Activated T-cell treated with anti-CD3 and anti-CD28 coated beads for 1 hour (primary cell): Measurements from ENCODE around the gene SH3RF1.

Source experiments
- DNase-seq: peaks from one replicate; pipeline ENCODE4 v3.0.0-alpha.2; 2020; ENCODE audit warnings: low read depth

Gene SH3RF1

DNA sequence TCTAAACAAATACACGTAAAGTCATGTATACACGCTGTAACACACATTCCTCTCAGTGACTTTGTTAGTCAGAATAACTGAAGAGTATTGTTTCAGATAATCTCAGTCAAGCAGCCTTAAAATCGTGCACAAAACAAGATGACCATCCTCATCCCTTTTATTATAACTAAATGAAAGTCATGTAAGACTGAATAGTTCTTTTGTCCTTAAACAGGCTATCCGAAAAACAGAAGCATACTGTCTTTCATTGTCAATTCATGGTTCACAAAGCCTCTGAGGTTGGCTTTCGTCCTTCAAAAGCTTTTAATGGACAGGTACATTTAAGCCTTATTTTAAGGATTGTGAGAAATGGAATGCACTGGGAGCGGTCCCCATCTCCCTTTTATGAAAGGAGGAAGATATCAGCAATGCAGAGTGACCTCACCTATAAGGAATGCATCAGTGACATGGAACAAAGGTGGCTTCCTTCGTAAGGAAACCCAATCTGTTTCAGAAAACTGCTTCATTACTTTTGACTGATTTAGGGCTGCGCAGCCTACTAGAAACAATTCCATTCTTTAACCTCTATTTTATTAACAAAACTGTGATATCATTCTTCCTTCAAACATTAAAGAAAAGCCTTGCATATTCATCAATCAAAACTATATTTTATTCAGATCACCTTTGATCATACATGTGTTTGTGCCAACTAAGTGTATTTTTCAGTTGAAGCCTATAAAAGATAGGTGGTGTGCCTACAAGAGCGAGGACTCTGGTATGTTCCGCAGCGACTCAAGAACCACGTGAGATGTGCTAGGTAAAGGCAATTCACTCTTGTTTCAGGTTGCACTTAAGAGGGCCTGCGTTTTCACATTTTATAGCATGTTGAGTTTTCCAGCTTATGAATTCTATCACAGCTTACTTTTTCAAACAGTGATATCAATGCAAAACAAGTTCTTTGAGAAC is 19.2 kb downstream of the SH3RF1 start:
- no peak for DNase-seq

DNA sequence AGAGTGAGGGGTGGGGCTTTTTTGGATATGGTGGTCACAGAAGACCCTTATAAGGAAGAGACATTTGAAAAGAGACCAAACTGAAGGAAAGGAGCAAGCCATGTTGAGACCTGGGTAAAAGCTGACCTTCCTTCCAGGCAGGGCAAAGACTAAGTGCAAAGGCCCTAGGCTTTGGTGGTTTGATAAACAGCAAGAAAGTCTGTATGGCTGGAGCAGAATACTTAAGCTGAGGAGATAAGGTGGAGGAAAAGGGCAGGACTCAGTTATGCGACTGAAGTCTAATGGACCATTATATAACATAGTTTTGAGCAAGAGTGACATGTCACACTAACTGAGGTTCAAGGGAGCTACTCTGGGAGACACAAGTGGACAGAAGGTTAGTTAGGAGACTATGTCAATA is 20.0 kb downstream of the SH3RF1 start:
- no peak for DNase-seq

DNA sequence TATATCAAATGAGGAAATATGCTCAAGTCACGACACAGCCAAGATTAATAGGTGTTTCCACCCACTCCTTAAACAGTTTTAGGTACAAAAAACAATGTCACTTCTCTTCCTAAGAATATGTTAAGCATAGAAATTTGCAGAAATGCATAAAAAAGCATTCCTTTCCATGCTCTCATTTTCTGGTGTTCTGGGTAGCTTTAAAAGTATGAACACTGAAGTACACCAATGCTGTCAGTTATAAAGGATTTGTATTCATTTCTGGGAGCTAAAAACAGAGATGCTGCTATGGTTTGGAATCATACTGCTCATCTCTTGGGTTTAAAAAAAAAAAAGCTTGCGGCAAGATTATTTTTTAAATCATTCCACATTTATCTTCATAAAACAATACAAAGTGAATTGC is 20.8 kb downstream of the SH3RF1 start:
- DNase-seq = no peak

DNA sequence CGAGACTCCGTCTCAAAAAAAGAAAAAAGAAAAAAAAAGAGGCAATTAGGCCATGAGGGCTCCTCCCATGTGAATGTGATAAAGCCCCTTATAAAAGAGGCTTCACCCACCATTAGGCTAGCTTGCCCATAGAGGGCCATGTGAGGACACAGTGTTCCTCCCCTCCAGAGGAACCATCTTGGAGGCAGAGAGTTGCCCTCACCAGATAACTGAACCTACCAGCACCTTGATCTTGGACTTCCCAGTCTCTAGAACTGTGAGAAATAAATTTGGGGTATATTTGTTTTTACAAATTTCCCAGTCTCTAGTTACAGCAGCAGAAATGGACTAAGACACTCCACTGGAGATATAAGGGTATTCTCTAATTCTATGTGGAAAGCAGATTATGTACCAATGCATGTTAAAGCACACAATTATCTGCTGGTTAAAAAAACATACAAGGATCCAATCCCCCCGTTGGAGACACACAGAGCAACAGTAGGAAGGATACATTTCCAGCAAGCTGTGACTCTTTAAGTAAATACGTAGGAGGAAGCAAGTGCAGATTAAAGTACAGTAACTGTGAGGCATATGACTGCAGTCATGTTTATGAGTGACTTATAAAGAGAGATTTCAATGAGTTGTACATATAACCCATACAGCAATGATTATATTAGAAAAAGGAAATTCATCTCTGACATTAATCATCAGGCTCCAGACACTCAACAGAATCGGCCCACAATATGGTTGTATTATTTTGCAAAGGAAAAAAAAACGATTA is 21.4 kb downstream of the SH3RF1 start:
- DNase-seq = no peak

DNA sequence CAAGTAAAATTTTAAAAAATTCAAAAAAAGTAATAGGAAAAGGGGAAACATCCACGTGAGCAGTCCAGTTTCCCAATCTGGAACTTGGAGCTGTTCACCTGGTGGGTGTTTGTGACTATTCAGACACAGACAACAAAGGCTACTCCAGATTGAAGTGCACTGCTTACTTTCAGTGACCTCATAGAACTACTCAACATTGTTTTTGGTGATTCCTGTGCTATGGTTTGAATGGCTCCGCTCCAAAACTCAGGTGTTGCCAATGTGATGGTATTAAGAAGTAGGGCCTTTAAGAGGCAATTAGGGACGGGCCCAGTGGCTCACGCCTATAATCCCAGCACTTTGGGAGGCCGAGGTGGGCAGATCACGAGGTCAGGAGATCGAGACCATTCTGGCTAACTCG is 22.1 kb downstream of the SH3RF1 start:
- no peak for DNase-seq

DNA sequence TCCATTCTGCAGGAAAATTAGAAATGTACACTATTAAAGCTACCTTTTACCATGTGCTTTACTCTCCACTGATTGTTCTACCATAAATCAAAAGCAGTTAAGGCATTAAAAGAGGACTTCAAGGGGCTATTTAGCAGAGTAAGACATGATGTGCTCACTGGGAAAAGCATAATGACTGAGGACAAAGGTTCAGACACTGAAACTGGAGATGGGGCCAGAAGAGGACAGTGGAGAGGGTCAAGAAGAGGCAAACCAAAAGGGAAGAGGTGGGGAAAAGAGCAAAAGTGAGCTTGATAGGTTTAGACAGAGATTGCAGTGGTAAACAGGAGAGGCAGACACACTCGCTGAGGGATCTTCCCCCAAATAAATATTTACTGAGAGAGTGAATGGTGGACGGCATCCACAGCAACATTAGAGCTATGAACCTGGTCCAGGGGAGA is 23.8 kb downstream of the SH3RF1 start:
- DNase-seq = no peak

DNA sequence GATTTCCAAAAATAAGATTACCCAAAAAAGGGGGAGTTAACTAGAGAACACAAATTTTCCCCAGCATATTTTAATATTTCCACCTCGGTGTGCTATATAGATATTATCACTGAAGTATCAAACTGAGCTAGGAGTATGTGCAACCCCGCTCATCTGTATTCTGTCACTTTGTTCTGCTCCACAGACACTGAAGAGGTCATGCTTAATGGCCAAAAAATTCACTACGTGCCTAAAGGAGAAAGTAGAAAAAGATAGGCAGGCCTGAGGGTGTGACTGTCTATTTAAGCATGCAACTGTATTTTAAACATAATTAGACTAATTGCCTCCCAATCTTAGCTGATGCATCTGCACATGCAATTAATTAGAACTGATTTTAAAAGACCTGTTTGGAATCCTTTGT is 24.5 kb downstream of the SH3RF1 start:
- no peak for DNase-seq

DNA sequence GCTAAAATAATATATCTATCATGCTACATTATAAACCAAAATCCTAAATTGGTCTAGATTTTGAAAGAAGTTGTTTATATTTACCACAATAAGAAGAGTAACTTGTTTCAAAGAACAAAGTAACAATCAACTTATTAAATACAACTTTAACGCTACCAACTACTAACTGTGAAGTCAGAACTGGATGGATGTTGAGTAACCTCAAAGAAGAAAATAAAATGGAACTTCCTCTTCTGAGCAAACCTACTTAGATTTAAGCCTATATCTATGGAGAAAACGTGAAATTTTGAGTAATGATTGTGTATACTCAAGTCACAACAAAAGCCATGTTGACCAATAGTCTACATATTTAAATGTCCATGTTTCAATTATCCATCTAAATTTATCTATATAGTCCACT is 25.7 kb downstream of the SH3RF1 start:
- no peak for DNase-seq

DNA sequence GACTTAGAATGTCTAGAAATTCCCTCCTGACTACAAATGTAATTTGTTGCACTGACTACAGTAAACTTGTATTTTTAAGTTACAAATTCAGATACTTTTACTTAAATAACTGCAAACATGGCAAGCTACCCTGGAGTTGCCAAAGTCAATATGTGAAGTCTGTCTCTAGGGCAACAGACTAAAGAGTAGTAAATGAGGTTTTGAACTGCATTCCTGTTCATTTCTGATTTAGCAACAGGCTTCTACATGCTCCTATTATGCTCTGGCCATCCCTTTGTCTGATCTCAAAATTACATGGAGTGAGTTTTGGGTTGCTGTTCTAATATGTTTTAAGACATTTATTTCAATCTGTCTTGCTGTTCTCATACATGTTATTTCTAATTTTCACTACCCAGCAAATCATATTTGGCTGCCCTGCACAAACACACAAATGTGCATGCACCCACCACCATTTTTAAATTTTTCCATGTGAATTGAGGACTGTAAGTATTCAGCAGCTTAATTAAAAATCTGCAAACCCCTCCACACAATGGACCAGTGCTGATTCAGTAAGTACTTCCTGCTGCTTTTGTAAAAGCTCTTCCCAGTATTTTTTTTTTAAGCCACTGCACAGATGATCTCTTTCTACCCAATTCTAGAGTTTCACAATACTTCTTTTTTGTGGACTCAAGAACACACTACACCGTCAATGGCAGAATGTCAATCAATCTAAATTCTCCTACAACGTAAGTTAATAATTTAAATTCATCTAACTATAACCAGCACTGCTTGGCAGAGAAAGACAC is 26.7 kb downstream of the SH3RF1 start:
- no peak for DNase-seq

DNA sequence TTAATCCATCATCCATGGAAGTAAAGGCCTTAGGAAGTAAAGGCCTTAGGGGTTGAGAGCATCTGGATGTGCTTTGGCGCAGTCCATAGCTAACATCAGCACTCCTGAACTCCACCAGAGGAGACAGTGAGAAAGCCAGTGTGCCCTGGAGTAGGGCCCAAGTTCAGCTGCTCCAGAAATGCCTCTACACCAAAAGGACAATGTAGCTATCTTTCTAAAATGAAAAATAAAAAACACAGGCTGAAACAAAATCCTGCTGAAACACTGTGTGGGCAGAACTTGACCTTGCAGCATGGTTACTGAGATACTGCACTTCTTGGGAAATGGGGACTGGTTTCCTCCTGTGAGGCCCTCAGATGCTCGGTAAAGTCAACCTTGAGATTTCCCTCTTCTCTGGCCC is 29.3 kb downstream of the SH3RF1 start:
- no peak for DNase-seq

DNA sequence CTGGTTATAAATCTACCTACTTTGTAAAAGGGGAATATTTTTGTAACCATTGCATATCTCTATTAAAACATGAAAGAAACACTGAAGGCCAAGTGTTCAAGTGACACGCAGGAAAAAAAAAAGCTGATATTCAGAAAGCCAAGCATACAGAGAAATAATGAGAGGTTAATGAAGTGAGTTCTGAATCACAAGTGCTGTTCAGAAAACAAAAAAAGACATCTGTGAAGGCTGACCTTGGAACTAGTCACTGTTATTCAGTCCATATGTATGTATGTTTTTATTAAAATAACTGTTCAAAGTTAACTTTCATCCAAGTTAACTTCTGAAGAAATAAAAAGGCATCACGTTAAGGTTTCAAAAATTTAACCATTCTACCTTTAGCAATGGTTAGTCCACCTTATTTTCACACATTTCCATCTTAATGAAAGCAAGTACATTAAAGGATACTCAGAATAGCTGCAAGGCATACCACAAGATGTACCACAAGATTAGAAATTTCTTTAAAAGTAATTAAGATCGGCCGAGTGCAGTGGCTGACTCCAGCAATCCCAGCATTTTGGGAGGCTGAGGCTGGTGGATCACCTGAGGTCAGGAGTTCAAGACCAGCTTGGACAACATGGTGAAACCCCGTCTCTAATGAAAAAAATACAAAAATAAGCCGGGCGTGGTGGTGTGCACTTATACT is 31.4 kb downstream of the SH3RF1 start:
- no peak for DNase-seq

DNA sequence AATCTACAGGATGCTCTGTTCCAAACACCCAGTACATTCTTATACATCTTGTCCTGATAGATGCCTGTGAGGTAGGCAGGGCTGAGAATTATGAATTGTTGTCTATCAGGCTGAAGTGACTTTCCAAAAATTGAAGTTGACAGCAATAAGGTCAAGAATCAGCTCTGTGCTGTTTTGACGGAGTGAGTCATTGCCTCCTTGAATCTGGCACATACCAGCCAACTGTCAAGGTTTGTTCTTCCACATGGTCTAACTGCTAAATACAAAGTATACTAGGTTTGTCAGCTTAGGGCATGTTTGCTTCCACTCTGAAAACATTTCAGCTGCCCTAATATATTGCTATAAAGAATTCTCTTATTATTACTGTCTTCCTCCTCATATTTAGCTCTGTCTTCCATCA is 32.3 kb downstream of the SH3RF1 start:
- DNase-seq = no peak

DNA sequence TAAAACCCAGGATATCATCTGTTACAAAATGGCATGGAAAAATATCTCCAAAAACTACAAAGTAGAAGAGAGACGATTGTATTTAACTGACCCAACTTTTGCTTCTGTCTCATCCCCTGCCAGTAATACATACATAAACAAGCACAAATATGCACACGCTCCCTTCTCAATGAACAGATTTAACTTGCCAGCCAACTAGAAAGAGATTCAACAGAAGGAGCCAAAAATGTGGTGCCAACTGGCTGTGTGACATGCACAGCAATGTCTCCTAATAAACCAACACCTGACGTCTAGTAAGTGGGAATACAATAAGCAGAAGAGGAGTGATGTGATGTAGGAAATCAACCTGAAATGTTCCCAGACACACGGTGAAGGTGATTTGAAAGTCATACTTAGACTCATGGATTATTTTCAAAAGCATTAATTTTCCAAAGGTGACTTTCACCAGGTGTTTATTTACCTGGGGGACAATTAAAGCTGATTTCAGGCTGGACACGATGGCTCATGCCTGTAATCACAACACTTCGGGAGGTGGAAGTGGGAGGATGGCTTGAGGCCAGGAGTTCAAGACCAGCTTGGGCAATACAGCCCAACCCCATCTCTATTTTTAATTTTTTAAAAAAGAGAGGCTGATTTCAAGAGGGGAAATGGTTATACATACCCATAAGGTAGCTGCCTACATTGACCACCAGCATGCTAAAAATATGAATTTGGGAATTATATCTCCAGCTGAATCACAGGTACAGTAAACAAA is 33.7 kb downstream of the SH3RF1 start:
- DNase-seq = no peak

DNA sequence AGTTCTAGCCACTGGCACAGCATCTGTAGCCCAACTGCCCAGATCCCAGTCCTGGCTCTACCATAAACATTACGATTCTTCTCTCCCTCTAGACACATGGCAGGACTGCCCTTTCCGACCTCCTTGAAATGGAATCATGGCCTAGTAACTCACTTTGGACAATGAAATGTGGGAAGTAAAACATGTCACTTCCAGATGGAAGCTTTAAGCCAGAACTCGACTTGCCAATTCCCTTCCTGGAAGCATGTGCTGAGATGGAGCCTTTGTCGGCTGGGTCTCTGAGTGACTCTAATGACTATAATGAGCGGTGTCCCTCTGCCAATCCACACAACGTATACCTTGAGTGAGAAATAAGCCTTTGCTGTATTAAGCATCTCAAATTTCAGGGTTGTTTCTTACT is 34.7 kb downstream of the SH3RF1 start:
- DNase-seq = no peak

DNA sequence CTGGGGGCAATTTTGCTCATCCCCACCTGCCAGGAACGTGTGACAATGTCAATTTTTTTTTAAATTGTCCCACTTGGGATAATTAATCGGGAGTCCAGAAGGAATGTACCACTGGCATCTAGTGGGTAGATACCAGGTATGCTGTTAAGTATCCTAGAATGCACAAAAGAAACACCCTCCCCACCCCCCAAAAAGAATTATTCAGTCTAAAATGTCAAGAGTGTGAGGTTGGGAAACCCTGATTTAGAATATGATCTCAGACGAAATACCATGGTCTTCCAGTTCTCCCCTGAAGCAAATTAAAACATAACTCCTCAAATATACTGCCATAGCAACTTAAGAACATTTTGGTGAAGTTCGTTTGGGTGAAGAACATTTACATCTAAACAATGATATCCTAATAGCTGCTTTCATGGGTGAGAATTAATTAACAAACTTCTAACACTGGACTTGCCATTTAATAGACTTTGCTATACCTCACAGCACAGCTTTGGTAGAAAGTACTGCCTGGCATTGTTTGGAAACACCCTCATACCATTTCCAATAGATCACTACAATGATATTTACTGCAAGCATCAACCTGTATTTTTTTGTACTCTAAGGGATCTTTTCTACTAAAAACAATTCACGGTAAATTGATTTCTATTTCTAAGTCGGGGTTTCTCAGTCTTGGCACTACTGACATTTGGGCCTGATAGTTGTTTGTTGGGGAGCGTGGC is 36.5 kb downstream of the SH3RF1 start:
- DNase-seq = no peak

DNA sequence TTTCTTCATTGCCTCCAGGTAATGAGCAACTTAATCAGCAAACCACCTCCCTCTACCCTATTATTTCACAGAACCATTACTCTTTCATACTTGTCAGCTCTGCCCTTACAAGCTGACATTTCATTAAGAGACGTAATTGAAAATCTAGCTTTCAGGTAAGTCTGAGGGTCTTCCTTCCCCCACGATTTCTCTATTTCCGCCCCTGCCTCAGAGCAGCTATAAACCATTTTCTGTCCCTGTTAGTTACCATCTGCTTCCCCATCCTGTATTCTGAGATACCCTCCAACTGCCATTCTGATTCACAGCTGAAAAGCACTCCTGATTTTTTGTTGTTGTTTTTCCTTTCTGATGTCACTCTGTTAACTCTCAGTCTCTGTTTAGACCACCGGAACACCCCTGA is 37.1 kb downstream of the SH3RF1 start:
- DNase-seq = no peak

DNA sequence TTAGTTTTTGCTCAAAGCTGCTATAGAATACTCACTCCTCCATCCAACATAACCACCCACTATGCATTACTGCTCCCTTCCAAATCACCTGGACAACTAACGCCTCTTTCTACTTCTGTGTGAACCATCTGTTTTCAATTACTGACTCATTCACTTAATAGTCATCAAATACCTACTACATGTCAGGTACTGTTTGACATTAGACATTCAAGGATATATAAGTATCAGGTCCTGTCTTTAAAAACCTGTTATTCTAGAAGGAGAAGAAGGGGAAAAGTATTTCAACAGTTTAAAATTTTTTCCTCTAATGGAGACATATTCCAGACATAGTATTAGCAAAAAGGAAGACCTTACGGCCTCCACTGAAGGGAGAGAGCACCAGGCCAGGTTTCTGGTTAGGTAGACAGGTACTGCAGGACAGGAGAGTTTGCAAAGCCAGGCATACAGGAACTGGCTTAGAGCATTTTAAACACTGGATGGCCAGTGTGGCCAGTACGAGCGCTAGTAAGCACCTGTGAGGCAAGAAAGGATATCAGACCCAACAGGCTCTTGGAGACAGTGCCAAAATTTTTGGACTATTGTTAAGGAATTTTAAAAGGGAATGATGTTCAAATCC is 39.0 kb downstream of the SH3RF1 start:
- DNase-seq = no peak

DNA sequence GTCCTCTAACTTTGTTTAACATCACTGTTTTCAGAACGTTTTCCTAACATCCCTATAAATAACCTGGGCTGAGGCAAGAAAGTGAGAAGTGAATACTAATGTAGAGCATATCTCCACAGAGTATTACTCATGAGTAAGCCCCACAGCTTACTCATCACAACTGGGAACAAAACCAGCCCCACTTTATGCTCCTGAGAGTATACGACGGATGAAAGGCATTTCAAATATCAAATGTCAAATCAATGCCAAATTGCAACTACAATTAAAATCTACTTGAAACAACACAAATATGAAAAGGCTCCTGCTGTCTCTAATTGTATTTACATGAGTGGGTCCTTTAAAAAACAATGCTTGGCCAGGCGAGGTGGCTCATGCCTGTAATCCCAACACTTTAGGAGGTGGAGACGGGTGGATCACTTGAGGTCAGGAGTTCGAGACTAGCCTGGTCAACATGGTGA is 41.2 kb downstream of the SH3RF1 start:
- DNase-seq = no peak

DNA sequence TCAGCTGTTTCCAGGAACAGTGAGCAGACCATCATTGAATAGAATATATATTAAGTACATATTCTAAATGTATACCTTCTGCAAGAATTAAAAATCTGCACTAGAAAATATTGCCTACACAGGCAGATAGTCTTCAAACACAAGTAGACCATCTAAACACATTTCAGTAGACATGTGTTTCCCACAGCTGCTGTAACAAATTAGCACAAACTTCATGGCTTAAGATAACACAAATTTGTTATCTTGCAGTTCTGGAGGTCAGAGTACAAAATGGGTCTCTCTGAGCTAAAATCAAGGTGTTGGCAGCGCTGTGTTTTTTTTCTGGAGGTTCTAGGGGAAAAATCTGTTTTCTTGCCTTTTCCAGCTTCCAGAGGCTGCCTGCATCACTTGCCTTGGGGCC is 42.7 kb downstream of the SH3RF1 start:
- DNase-seq = no peak

DNA sequence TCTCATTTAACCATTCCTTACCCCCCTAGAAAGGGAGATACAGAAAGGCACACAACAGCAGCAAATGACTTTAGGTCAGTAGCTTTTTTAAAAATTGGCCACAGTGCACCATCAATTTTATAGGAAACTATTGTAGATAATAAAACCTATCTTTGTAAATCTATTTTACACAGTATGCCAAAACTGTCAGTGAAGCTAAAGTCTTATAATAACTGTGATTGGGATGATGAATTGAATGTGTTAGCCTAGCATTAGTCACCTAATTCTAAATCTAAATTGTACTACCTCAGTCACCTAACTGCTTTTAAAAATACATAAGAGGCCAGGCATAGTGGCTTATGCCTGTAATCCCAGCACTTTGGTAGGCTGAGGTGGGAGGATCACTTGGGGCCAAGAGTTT is 44.2 kb downstream of the SH3RF1 start:
- no peak for DNase-seq
